ENCODE measurements around the gene CPEB1.
"Not testable (repeated sequence)": the region's sequence is repeated elsewhere in the genome, so short reads cannot be mapped to it uniquely, and the experiment has no call there.

Gene CPEB1

DNA sequence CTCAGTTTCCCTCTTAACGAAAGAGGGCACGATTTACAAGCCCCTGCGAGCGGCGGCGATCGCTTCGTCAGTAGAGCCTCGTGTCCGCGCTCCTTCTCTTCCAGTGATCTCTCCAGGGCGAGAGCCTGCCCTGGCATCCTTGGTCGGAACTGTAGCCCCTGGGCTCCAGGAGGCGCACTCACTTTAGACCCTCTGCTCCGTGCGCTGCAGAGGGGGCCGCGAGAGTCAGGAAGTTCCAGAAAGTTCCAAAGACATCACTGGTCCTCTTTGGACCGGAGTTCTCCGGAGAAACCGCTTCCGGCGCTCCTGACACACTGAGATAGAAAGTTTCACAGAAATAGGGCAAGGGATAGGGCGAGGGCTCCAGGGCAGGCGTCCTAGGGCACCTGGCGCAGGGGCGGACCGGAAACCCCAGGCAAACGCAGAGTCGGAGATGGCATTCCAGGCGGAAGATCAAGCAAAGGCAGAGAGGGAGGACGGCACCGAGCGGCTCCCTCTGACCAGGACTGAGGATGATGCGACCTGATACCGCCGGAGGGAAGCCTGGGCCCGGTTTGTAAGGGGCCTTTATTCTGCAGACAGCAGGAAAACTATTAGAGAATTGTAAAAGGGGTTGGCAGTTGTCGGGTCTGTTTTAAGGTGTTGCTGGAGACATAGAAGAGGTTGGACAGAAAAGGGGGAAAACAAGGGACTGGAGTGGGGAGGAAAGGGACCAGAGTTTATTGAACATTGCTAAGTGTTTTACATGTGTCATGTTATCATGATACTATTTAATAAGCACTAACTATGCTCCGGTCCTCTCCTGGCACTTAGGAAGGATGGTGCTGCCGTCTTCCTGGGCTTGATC, 1.3 kb upstream of the CPEB1 start:
- Mint-ChIP-seq H3K4me3 (peak overlapping the region; percentile 19 to 63 (median 60)), H3K9me3 (no peaks in the 10 kb centered on the region)
- TF ChIP-seq, protein P1, sequence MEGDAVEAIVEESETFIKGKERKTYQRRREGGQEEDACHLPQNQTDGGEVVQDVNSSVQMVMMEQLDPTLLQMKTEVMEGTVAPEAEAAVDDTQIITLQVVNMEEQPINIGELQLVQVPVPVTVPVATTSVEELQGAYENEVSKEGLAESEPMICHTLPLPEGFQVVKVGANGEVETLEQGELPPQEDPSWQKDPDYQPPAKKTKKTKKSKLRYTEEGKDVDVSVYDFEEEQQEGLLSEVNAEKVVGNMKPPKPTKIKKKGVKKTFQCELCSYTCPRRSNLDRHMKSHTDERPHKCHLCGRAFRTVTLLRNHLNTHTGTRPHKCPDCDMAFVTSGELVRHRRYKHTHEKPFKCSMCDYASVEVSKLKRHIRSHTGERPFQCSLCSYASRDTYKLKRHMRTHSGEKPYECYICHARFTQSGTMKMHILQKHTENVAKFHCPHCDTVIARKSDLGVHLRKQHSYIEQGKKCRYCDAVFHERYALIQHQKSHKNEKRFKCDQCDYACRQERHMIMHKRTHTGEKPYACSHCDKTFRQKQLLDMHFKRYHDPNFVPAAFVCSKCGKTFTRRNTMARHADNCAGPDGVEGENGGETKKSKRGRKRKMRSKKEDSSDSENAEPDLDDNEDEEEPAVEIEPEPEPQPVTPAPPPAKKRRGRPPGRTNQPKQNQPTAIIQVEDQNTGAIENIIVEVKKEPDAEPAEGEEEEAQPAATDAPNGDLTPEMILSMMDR (IDR thresholded peaks at IDR 0.05; ENCODE audit: unreplicated experiment in 3 of 3), result no peak

DNA sequence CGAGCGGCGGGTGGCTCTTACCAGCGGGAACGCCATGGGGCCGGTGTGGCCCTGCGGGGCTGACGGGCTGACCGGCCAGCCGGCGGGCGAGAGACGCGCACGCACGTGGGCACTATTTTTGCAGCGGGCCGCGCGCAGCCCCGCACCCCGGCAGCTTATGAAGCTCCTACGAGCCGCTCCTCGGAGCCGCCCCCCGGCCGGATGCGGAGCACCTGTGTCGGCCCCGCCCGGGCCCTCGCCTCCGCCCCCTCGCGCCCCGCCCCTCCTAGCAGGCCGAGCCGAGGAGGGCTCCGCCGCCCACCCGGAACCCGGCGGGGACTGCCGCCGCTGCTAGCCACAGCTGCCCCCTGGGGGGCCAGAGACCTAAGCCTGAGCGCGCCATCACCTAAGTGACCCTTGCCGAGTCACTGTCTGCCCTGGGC, 683 bp upstream of the CPEB1 start:
- Mint-ChIP-seq H3K27ac (no peak overlapping the region), H3K27me3 (ENCODE audit: low read depth) (peaks cover 91% of the 10 kb centered on the region), H3K9me3 (no peaks in the 10 kb centered on the region), H3K36me3 (ENCODE audit: low read depth) (no peaks in the 10 kb centered on the region), H3K4me1 (peaks cover 6% of the 10 kb centered on the region), H3K4me3 (peak overlapping the region; percentile 19 to 63 (median 60))
- TF ChIP-seq, protein P1 (IDR thresholded peaks at IDR 0.05; ENCODE audit: unreplicated experiment in 3 of 3), result no peak

More for the DNA sequence above, 1.3 kb upstream of the CPEB1 start:
- peaks cover 6% of the 10 kb centered on the region for H3K4me1 Mint-ChIP-seq
- H3K27ac Mint-ChIP-seq, result no peak overlapping the region
- peaks cover 91% of the 10 kb centered on the region for H3K27me3 Mint-ChIP-seq (ENCODE audit: low read depth)
- H3K36me3 Mint-ChIP-seq (ENCODE audit: low read depth), result no peaks in the 10 kb centered on the region

DNA sequence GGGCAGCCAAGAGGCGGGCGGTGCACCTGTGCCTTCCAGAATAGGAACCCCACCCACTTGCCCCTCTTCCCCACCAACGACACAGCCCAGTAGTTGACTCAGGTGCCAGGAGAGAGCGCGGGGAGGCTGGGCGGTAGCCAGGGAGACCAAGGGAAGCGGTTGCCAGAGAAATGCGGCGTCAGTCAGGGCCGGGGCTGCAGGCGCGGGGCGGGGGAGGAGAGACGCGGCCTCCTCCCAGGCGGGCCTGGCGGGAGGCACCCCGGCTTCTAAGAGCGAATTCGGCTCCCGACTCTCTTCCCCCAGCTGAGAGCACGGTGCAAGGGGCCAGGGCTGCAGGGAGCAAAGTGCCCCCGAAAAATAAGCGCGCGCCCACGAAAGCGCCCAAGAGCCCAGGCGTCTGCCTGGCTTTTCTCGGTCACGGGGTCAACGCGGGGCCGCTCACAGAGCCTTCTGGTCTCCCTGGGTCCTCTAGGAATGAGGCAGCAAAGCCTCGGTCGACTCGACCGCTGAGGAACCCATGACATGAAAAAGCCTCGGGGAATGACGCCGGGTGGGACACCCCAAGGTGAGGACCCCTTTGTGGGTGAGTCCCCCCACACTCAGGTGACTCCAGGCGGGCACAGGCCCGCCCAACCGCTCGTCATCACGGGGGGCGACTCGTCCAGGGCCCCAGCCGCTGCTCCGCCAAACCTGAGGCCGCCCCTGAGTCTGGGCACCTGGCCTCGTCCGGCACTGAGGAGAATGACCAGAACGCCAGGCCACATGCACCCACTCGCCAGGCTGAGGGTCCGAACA, 716 bp downstream of the CPEB1 start:
- peaks cover 6% of the 10 kb centered on the region for H3K4me1 Mint-ChIP-seq
- no peaks in the 10 kb centered on the region for H3K9me3 Mint-ChIP-seq
- peaks cover 93% of the 10 kb centered on the region for H3K27me3 Mint-ChIP-seq (ENCODE audit: low read depth)
- peak overlapping the region in 1 of 3 experiments; percentile 72 for H3K27ac Mint-ChIP-seq
- H3K4me3 Mint-ChIP-seq, result peak overlapping the region; percentile 71 to 78 (median 77)
- TF ChIP-seq, protein P1 (IDR thresholded peaks at IDR 0.05; ENCODE audit: unreplicated experiment in 3 of 3), result no peak
- H3K36me3 Mint-ChIP-seq (ENCODE audit: low read depth), result no peaks in the 10 kb centered on the region

DNA sequence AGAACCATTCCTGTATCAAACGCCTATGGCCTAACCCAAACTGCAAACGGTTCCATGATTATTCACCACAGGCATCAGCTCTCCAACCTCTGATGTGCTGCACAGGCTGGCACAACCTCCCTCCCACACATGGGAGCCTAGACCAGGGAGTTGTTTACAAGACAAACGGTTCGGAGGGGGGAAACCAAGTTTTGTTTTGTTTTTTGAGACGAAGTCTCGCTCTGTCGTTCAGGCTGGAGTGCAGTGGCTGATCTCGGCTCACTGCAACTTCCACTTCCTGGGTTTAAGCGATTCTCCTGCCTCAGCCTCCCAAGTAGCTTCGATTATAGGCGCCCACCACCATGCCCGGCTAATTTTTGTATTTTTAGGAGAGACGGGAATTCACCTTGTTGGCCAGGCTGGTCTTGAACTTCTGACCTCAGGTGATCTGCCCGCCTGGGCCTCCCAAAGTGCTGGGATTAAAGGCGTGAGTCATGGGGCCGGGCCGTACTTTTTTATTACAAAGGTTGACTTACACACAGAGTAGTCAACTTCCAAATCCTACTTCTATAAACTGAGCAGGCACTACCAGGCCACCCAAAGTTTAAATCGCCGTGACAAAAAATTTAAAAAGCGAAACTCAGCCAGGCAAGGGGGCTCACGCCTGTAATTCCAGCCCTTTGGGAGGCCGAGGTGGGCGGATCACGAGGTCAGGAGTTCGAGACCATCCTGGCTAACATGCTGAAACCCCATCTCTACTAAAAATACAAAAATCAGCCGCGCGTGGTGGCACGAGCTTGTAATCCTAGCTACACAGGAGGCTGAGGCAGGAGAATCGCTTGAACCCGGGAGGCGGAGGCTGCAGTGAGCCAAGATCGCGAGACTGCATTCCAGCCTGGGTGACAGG, 2.0 kb downstream of the CPEB1 start:
- Mint-ChIP-seq H3K27ac (peak overlapping the region in 2 of 3 experiments; percentile 82 to 96), H3K4me3 (peak overlapping the region; percentile 28 to 53 (median 50)), H3K27me3 (ENCODE audit: low read depth) (peaks cover 93% of the 10 kb centered on the region)
- not testable (repeated sequence) for H3K9me3 Mint-ChIP-seq; H3K4me1 Mint-ChIP-seq; H3K36me3 Mint-ChIP-seq (ENCODE audit: low read depth)

DNA sequence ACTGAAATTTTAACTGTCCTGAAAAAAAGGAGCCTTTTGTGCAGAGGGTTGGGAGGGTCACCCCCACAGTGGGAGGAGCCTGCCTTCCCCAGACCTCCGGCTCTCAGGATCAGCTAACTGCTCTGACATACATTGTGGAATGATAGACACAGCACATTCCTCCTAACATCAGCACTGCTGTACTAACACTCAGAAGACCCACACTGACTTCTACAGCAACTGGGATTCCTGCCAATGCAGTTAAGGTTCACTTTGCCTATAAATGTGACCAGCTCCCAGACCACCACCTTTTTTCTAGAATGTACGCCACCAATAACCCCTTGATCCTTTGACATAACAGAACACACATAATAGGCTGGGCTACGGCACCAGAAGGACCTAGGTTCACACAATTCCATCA, 3.2 kb downstream of the CPEB1 start:
- peak overlapping the region in 2 of 3 experiments; percentile 24 to 43 for H3K4me3 Mint-ChIP-seq
- H3K9me3 Mint-ChIP-seq, result no peaks in the 10 kb centered on the region
- H3K36me3 Mint-ChIP-seq (ENCODE audit: low read depth), result no peaks in the 10 kb centered on the region
- TF ChIP-seq, protein P1 (IDR thresholded peaks at IDR 0.05; ENCODE audit: unreplicated experiment in 3 of 3), result no peak
- H3K27ac Mint-ChIP-seq, result peak overlapping the region; percentile 68 to 96 (median 82)
- H3K27me3 Mint-ChIP-seq (ENCODE audit: low read depth), result peaks cover 93% of the 10 kb centered on the region
- peaks cover 6% of the 10 kb centered on the region for H3K4me1 Mint-ChIP-seq
